Testis (tissue), 3 donors: Measurements from ENCODE around the gene CFAP157. TPM values are rescaled to one million over a fixed set of nuclear protein-coding genes. Genes with fewer than 3 reads are reported as not detected.

ENCODE experiments used
- DNase-seq: peaks from one replicate; pipeline ENCODE4 v3.0.0-alpha.2; 2019
- H3K27ac ChIP-seq, 2 donors: fragments of 200-600 bp; sonication (generic); one replicate each; pipeline ENCODE4 v1.5.1; 2019
- H3K27me3 ChIP-seq: fragments of 200-600 bp; sonication (generic); one replicate; pipeline ENCODE4 v1.5.1; 2019
- H3K36me3 ChIP-seq: fragments of 200-600 bp; sonication (generic); one replicate; pipeline ENCODE4 v1.5.1; 2017; ENCODE audit warnings: low read depth; ENCODE audit errors: missing control alignments
- H3K4me1 ChIP-seq: fragments of 200-600 bp; sonication (generic); one replicate; pipeline ENCODE4 v1.5.1; 2019
- H3K4me3 ChIP-seq, 2 donors: fragments of 200-600 bp; sonication (generic); one replicate each; pipeline ENCODE4 v1.5.1; 2017 to 2019
- H3K9me3 ChIP-seq: fragments of 200-600 bp; sonication (generic); one replicate; pipeline ENCODE4 v1.5.1; 2017
- POLR2A ChIP-seq: fragments of 450-650 bp; IDR thresholded peaks from one replicate; pipeline ENCODE4 v1.6.1; 2017; ENCODE audit warnings: antibody characterized with exemption, mild to moderate bottlenecking, moderate library complexity
- WGBS, 2 donors: methylation state at CpG; one replicate each; pipeline ENCODE4 v1.1.5; 2018; 5-methylcytosine and 5-hydroxymethylcytosine counted together
- intact Hi-C: fragments of 100-400 bp; cut with DNase I; formaldehyde crosslinking; loops from one replicate; pipeline ENCODE4 v1.15.1; 2023; ENCODE audit warnings: low total_unique reads
- polyA plus RNA-seq: library from polyadenylated mRNA; stranded (reverse); fragments of 350-450 nt; fragmentation: Illumina TruSeq; extraction: RNeasy Lipid Tissue Mini Kit (QIAGEN cat#74804); gene quantifications from one replicate; pipeline ENCODE4 v1.2.3, GENCODE V29; 2014; ENCODE audit warnings: low read depth, low replicate concordance; ENCODE audit not compliant: insufficient read depth
- total RNA-seq, 2 donors: library from RNA; depleted of rRNA; stranded (reverse); fragments of >200 nt; gene quantifications; one replicate each; pipeline ENCODE4 v1.2.3, GENCODE V29; 2016
- TF ChIP-seq, protein P1 (sequence below), 3 experiments: fragments of 450-650 bp in 2 of 3; fragments of 200-600 bp in 1 of 3; sonication (generic) in 1 of 3; IDR thresholded peaks; one replicate each; pipeline ENCODE4 v1.5.1; 2016 to 2019; ENCODE audit warnings: antibody characterized with exemption in 3 of 3, mild to moderate bottlenecking in 2 of 3, moderate library complexity in 1 of 3

CFAP157 gene
- total and polyA plus RNA-seq, 3 donors from 2014 or later, result 11.6 to 30.6 (median 26.5) TPM

DNA sequence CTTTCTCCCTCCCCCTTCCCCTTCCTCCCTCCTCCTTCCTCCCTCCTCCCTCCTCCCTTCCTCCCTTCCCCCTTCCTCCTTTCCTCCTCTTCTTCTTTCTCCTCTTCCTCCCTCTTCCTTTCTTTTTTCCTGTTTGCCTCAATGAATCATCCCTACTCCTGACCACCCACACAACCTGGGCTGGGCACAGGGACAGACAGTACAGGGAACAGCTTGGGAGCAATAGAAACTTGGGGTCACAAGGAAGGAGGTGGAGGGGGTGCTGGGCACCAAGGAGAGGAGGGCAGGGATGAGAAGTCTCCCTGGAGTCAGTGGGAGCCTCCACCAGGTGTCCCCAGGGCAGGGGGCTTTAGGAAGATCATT, 14.1 kb downstream of the CFAP157 start:
- DNase-seq, result no peak
- Histone ChIP-seq H3K27ac (no peak overlapping the region), H3K4me3 (no peak overlapping the region), H3K36me3 (no peaks in the 10 kb centered on the region), H3K4me1 (peaks cover 25% of the 10 kb centered on the region), H3K27me3 (no peaks in the 10 kb centered on the region), H3K9me3 (no peaks in the 10 kb centered on the region)
- TF ChIP-seq, protein P1, sequence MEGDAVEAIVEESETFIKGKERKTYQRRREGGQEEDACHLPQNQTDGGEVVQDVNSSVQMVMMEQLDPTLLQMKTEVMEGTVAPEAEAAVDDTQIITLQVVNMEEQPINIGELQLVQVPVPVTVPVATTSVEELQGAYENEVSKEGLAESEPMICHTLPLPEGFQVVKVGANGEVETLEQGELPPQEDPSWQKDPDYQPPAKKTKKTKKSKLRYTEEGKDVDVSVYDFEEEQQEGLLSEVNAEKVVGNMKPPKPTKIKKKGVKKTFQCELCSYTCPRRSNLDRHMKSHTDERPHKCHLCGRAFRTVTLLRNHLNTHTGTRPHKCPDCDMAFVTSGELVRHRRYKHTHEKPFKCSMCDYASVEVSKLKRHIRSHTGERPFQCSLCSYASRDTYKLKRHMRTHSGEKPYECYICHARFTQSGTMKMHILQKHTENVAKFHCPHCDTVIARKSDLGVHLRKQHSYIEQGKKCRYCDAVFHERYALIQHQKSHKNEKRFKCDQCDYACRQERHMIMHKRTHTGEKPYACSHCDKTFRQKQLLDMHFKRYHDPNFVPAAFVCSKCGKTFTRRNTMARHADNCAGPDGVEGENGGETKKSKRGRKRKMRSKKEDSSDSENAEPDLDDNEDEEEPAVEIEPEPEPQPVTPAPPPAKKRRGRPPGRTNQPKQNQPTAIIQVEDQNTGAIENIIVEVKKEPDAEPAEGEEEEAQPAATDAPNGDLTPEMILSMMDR (IDR thresholded peaks at IDR 0.05), result no peak
- no peak for TF ChIP-seq POLR2A
- intact Hi-C loops, result no loop called here

DNA sequence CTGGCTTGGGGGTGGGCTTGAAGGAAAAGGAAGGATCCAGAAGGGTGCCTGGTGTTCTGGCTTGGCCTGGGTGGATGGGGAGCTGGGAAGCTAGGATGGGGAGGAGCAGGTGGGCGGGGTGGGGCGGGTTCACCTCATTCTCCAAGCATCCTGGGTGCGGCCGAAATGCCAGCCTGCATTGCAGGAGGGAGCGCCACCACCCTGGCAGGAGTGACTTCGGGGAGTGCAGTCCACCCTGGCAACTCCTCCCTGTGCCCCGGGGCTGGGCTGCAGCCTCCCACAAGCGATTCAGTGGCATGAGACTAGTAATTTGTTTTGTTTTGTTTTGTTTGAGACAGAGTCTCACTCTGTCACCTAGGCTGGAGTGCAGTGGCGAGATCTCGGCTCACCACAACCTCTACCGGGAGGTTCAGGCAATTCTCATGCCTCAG, 14.6 kb downstream of the CFAP157 start:
- 71 to 76% methylated on average over 4 to 11 of the region's 11 CpGs for WGBS, 2 donors
- TF ChIP-seq, protein P1 (IDR thresholded peaks at IDR 0.05), result no peak
- TF ChIP-seq POLR2A, result no peak
- intact Hi-C loops, result no loop called here
- Histone ChIP-seq H3K27me3 (no peaks in the 10 kb centered on the region), H3K4me1 (peaks cover 21% of the 10 kb centered on the region), H3K9me3 (no peaks in the 10 kb centered on the region), H3K27ac (no peak overlapping the region), H3K4me3 (no peak overlapping the region), H3K36me3 (no peaks in the 10 kb centered on the region)
- DNase-seq, result no peak

DNA sequence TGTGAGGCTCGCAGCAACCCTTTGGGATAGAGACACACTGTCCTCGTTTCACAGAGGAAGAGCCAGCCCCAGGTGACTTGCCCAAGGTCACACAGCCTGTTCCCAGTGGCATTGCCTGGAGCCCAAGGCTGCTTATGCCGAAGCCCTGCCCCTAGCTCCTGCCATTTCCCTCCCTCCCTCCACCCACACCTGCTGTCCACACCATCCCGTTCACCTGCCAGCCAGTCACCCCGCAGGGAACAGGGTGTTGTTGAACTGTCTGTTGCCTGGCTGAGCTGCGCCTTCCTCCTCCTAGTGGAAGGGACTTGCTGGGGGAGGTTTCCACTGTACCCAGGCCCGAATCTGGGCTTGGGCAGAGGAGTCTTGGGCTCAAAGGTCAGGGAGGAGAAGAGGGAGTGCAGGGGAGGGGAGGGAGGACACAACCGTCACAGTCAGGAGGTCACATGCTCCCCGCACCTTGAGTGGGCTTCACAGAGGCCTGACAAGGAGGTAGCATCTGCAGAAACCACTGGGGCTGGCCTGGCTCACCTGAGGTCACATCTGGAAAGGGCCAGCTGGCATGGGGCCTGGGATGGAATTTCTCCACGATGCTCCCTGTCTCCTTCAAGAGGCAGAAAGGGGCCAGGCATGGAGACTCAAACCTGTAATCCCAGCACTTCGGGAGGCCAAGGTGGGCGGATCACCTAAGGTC, 15.4 kb downstream of the CFAP157 start:
- no peak overlapping the region for H3K4me3 ChIP-seq
- no peak for TF ChIP-seq POLR2A
- TF ChIP-seq, protein P1 (IDR thresholded peaks at IDR 0.05), result no peak
- peaks cover 18% of the 10 kb centered on the region for H3K4me1 ChIP-seq
- WGBS, 2 donors, result 58 to 69% methylated on average over 8 to 12 of the region's 12 CpGs
- intact Hi-C loops, result no loop called here
- H3K36me3 ChIP-seq, result no peaks in the 10 kb centered on the region
- DNase-seq, result no peak
- H3K27me3 ChIP-seq, result no peaks in the 10 kb centered on the region
- no peaks in the 10 kb centered on the region for H3K9me3 ChIP-seq
- H3K27ac ChIP-seq, result no peak overlapping the region

DNA sequence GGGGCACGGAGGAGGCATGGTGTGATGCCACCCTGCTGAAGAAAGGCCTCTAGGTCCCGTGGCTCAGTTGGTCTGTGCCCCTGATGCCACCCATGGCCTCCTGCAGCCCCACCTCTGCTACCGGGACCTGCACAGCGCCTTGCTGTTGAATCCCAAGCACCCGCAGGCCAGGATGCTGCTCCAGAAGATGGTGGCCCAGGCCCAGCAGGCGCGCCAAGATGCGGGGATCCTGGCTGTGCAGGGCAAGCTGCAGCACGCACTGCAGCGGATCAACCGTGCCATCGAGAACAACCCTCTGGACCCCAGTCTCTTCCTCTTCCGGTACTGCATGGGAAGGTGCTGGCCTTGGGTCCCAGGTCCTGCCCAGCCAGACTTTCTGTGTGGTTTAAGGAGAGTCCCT, 16.2 kb downstream of the CFAP157 start:
- Histone ChIP-seq H3K4me3 (no peak overlapping the region), H3K4me1 (peaks cover 18% of the 10 kb centered on the region), H3K36me3 (no peaks in the 10 kb centered on the region), H3K27ac (no peak overlapping the region), H3K27me3 (no peaks in the 10 kb centered on the region), H3K9me3 (no peaks in the 10 kb centered on the region)
- intact Hi-C loops, result no loop called here
- WGBS, 2 donors, result 97 to 98% methylated on average over 10 to 13 of the region's 13 CpGs
- TF ChIP-seq POLR2A, result no peak
- TF ChIP-seq, protein P1 (IDR thresholded peaks at IDR 0.05), result no peak
- DNase-seq, result no peak

DNA sequence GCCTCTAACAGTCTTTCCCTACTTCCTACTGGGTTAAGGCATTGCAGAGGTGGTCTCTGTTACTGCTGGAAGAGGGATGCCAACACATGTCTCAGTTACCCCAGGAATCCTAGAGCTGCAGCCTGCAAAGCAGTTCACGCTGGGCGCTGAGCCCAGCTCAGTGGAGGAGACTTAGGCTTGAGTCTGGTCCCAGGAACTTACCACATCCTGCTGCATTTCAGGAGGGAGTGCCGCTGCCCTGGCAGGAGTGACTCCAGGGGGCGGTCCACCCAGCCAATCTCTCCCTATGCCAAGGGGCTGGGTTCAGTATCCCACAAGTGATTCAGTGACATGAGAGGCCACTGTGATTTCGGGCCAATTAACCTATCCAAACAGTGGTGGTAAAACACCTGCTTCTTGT, 16.7 kb downstream of the CFAP157 start:
- Histone ChIP-seq H3K36me3 (no peaks in the 10 kb centered on the region), H3K4me1 (peaks cover 18% of the 10 kb centered on the region), H3K9me3 (no peaks in the 10 kb centered on the region), H3K4me3 (no peak overlapping the region), H3K27me3 (no peaks in the 10 kb centered on the region), H3K27ac (no peak overlapping the region)
- no peak for DNase-seq
- WGBS, 2 donors, result 93 to 94% methylated on average over 5 of the region's 5 CpGs
- intact Hi-C loops, result no loop called here
- TF ChIP-seq, protein P1 (IDR thresholded peaks at IDR 0.05), result no peak
- TF ChIP-seq POLR2A, result no peak
